Measurements from ENCODE around the gene SCN3B. TPM values are rescaled to one million over a fixed set of nuclear protein-coding genes. Genes with fewer than 3 reads are reported as not detected.

Gene SCN3B
- total RNA-seq, 1 experiment from 2014 or later, result not detected

DNA sequence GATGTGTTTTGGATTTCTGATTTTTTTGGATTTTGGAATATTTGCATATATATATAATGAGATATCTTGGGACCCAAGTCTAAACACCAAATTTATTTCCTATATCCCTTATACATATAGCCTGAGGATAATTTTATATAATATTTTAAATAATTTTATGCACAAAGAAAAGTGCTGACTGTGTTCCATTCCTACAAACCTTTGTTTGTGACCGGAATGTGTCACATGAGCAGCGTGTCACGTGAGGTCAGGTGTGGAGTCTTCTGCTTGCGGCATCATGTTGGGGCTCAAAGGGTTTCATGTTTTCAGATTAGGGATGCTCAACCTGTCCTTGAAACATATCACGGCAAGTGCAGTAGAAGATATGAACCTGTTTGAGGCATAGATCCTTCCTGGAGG is 65.6 kb downstream of the SCN3B start:
- POLR2A ChIA-PET (ENCODE audit: unreplicated experiment), result no interaction called here
- TF ChIP-seq, protein P1, sequence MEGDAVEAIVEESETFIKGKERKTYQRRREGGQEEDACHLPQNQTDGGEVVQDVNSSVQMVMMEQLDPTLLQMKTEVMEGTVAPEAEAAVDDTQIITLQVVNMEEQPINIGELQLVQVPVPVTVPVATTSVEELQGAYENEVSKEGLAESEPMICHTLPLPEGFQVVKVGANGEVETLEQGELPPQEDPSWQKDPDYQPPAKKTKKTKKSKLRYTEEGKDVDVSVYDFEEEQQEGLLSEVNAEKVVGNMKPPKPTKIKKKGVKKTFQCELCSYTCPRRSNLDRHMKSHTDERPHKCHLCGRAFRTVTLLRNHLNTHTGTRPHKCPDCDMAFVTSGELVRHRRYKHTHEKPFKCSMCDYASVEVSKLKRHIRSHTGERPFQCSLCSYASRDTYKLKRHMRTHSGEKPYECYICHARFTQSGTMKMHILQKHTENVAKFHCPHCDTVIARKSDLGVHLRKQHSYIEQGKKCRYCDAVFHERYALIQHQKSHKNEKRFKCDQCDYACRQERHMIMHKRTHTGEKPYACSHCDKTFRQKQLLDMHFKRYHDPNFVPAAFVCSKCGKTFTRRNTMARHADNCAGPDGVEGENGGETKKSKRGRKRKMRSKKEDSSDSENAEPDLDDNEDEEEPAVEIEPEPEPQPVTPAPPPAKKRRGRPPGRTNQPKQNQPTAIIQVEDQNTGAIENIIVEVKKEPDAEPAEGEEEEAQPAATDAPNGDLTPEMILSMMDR (conservative IDR thresholded peaks at IDR 0.05), result no peak
- TF ChIP-seq EZH2 (IDR thresholded peaks at IDR 0.05; ENCODE audit: low read depth), result no peak
- Histone ChIP-seq H3K36me3 (ENCODE audit: low read depth) (no peaks in the 10 kb centered on the region), H2AFZ (no peak overlapping the region), H3K27me3 (ENCODE audit: insufficient read depth, low read depth) (no peaks in the 10 kb centered on the region), H3K9me3 (ENCODE audit: insufficient read depth, low read depth) (no peaks in the 10 kb centered on the region), H3F3A (ENCODE audit: insufficient read depth, low read depth) (peaks cover 4% of the 10 kb centered on the region; the same call in 1 of the 2 replicates), H4K20me1 (ENCODE audit: insufficient read depth) (no peaks in the 10 kb centered on the region), H3K4me1 (replicated peaks; ENCODE audit: insufficient read depth) (peaks cover 10% of the 10 kb centered on the region), H3K9me2 (ENCODE audit: insufficient read depth) (no peaks in the 10 kb centered on the region), H3K27ac (no peak overlapping the region), H3K4me3 (no peak overlapping the region), H3K79me2 (ENCODE audit: low read depth) (no peaks in the 10 kb centered on the region), H3K4me2 (no peak overlapping the region)
- CTCF ChIA-PET, result no interaction called here
- DNase-seq, result no peak
- no TSS peak for BruUV-seq (replicated peaks)
- intact Hi-C loops (cut with micrococcal nuclease; ENCODE audit: unreplicated experiment), result no loop called here

DNA sequence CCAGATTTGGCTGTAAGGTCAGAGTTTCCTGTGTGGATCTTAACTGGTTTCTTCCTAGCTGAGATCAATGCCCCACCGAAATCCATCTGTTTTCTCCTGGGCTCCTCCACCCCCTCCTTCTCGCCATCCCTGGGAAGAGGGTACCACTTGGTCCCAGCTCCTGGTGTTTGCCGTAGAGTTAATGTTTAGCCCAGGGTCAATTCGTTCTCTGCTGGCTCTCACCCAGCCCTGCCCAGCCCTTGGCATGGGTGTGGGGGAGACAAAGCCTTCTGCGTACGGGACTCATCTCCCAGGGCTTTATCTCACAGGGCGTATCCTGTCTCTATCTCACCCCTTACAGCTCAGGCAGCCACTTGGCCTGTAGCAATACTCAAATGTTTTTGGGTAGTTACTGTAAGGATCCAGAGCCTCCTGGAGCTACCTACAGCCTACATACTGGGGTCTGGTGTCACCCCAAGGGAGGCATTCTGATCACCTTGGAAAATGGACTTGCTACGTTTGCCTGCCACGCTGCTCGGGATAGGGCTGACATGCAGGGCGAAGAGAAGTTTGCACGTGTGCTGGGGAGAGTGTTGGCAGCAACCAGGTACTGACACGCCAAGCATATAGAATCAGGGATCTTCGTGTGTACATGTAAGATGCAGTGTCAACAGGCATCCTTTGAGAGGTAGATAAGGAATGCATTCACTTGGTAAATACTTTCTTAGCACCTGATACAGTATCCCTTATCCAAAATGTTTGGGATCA is 66.1 kb downstream of the SCN3B start:
- no peaks in the 10 kb centered on the region for H3K9me2 ChIP-seq (ENCODE audit: insufficient read depth)
- POLR2A ChIA-PET (ENCODE audit: unreplicated experiment), result no interaction called here
- peaks cover 10% of the 10 kb centered on the region for H3K4me1 ChIP-seq (replicated peaks; ENCODE audit: insufficient read depth)
- no peak overlapping the region for H2AFZ ChIP-seq
- no peak overlapping the region for H3K4me2 ChIP-seq
- H3K27me3 ChIP-seq (ENCODE audit: insufficient read depth, low read depth), result no peaks in the 10 kb centered on the region
- H3K36me3 ChIP-seq (ENCODE audit: low read depth), result no peaks in the 10 kb centered on the region
- no peak for DNase-seq
- CTCF ChIA-PET, result interaction anchor here (0.6 kb wide), 1 partner anchor 15 kb away, joined by 4 read pairs; no protein-coding TSS in a partner anchor
- no peaks in the 10 kb centered on the region for H3K9me3 ChIP-seq (ENCODE audit: insufficient read depth, low read depth)
- TF ChIP-seq EZH2 (IDR thresholded peaks at IDR 0.05; ENCODE audit: low read depth), result no peak
- TF ChIP-seq, protein P1 (conservative IDR thresholded peaks at IDR 0.05), result no peak
- no TSS peak for BruUV-seq (replicated peaks)
- H3K4me3 ChIP-seq, result no peak overlapping the region
- H3K27ac ChIP-seq, result no peak overlapping the region
- H3F3A ChIP-seq (ENCODE audit: insufficient read depth, low read depth), result peaks cover 5% of the 10 kb centered on the region; the same call in 1 of the 2 replicates
- intact Hi-C loops (cut with micrococcal nuclease; ENCODE audit: unreplicated experiment), result no loop called here
- H4K20me1 ChIP-seq (ENCODE audit: insufficient read depth), result no peaks in the 10 kb centered on the region
- H3K79me2 ChIP-seq (ENCODE audit: low read depth), result no peaks in the 10 kb centered on the region

DNA sequence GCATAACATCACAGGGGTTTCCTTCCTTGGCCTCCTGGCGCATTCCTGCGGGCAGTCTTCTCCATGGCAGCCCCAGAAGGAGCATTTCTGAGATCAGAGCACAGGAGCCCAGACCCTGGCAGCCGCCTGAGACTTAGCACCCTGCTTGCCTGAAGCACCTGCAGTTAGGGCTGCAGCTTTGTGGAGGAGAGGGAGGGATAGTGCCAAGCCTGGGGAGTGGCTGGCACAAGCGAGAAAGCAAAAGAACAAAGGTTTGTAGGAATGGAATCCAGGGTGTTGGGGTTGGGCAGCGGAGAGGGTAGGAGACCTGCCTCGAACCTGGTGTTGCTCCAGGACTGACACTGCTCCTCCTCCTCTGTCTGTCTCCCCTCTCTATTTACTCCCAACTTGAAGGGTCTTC is 66.9 kb downstream of the SCN3B start:
- peaks cover 11% of the 10 kb centered on the region; the same call in 1 of the 2 replicates for H3F3A ChIP-seq (ENCODE audit: insufficient read depth, low read depth)
- intact Hi-C loops (cut with micrococcal nuclease; ENCODE audit: unreplicated experiment), result no loop called here
- ChIA-PET CTCF (interaction anchor here (0.6 kb wide), 1 partner anchor 16 kb away, joined by 4 read pairs; no protein-coding TSS in a partner anchor), POLR2A (ENCODE audit: unreplicated experiment) (no interaction called here)
- no peaks in the 10 kb centered on the region for H3K79me2 ChIP-seq (ENCODE audit: low read depth)
- BruUV-seq (replicated peaks), result no TSS peak
- no peaks in the 10 kb centered on the region for H4K20me1 ChIP-seq (ENCODE audit: insufficient read depth)
- H3K27me3 ChIP-seq (ENCODE audit: insufficient read depth, low read depth), result no peaks in the 10 kb centered on the region
- TF ChIP-seq, protein P1 (conservative IDR thresholded peaks at IDR 0.05), result no peak
- no peak for TF ChIP-seq EZH2 (IDR thresholded peaks at IDR 0.05; ENCODE audit: low read depth)
- no peak overlapping the region for H3K4me2 ChIP-seq
- no peak overlapping the region for H3K27ac ChIP-seq
- H3K9me2 ChIP-seq (ENCODE audit: insufficient read depth), result no peaks in the 10 kb centered on the region
- H3K4me1 ChIP-seq (replicated peaks; ENCODE audit: insufficient read depth), result peaks cover 10% of the 10 kb centered on the region
- no peak overlapping the region for H2AFZ ChIP-seq
- no peaks in the 10 kb centered on the region for H3K36me3 ChIP-seq (ENCODE audit: low read depth)
- no peaks in the 10 kb centered on the region for H3K9me3 ChIP-seq (ENCODE audit: insufficient read depth, low read depth)
- DNase-seq, result no peak
- no peak overlapping the region for H3K4me3 ChIP-seq
